ENCODE measurements around the gene PPP1R14C.

The PPP1R14C gene

GRCh38 chr6:150276937-150277742 is 134.3 kb downstream of the PPP1R14C start:
- H3K4me3 ChIP-seq (ENCODE audit: low read depth, low read length), result no peak overlapping the region
- DNase-seq (ENCODE audit: low read depth), result no peak

- DNase-seq (ENCODE audit: low read depth), result no peak
- no peak overlapping the region for H3K4me3 ChIP-seq (ENCODE audit: low read depth, low read length)
Measured at GRCh38 chr6:150279533-150279932, 136.7 kb downstream of the PPP1R14C start.

GRCh38 chr6:150280703-150281102 is 137.9 kb downstream of the PPP1R14C start:
- no peak for DNase-seq (ENCODE audit: low read depth)
- no peak overlapping the region for H3K4me3 ChIP-seq (ENCODE audit: low read depth, low read length)

GRCh38 chr6:150281767-150282166 is 138.9 kb downstream of the PPP1R14C start:
- DNase-seq (ENCODE audit: low read depth), result no peak
- no peak overlapping the region for H3K4me3 ChIP-seq (ENCODE audit: low read depth, low read length)

GRCh38 chr6:150282806-150283205 is 140.0 kb downstream of the PPP1R14C start:
- no peak for DNase-seq (ENCODE audit: low read depth)

GRCh38 chr6:150286460-150286859 is 143.6 kb downstream of the PPP1R14C start:
- H3K4me3 ChIP-seq (ENCODE audit: low read depth, low read length), result no peak overlapping the region
- DNase-seq (ENCODE audit: low read depth), result no peak

More at GRCh38 chr6:150282806-150283205, 140.0 kb downstream of the PPP1R14C start:
- no peak overlapping the region for H3K4me3 ChIP-seq (ENCODE audit: low read depth, low read length)

GRCh38 chr6:150286912-150287311 is 144.1 kb downstream of the PPP1R14C start:
- no peak overlapping the region for H3K4me3 ChIP-seq (ENCODE audit: low read depth, low read length)
- no peak for DNase-seq (ENCODE audit: low read depth)

GRCh38 chr6:150288456-150288855 is 145.6 kb downstream of the PPP1R14C start:
- DNase-seq (ENCODE audit: low read depth), result no peak
- no peak overlapping the region for H3K4me3 ChIP-seq (ENCODE audit: low read depth, low read length)

GRCh38 chr6:150289454-150290071 is 146.7 kb downstream of the PPP1R14C start:
- no peak overlapping the region for H3K4me3 ChIP-seq (ENCODE audit: low read depth, low read length)
- no peak for DNase-seq (ENCODE audit: low read depth)

- peak; percentile 74 for DNase-seq (ENCODE audit: low read depth)
Measured at GRCh38 chr6:150290429-150290828, 147.6 kb downstream of the PPP1R14C start.

GRCh38 chr6:150291968-150292710 is 149.3 kb downstream of the PPP1R14C start:
- no peak for DNase-seq (ENCODE audit: low read depth)
- H3K4me3 ChIP-seq (ENCODE audit: low read depth, low read length), result no peak overlapping the region

More at GRCh38 chr6:150290429-150290828, 147.6 kb downstream of the PPP1R14C start:
- H3K4me3 ChIP-seq (ENCODE audit: low read depth, low read length), result no peak overlapping the region

GRCh38 chr6:150293019-150293418 is 150.2 kb downstream of the PPP1R14C start:
- no peak overlapping the region for H3K4me3 ChIP-seq (ENCODE audit: low read depth, low read length)
- DNase-seq (ENCODE audit: low read depth), result no peak

- peak; percentile 65 for DNase-seq (ENCODE audit: low read depth)
- no peak overlapping the region for H3K4me3 ChIP-seq (ENCODE audit: low read depth, low read length)
Measured at GRCh38 chr6:150293423-150294173, 150.8 kb downstream of the PPP1R14C start.

GRCh38 chr6:150296890-150297289 is 154.0 kb downstream of the PPP1R14C start:
- no peak for DNase-seq (ENCODE audit: low read depth)
- no peak overlapping the region for H3K4me3 ChIP-seq (ENCODE audit: low read depth, low read length)

- no peak overlapping the region for H3K4me3 ChIP-seq (ENCODE audit: low read depth, low read length)
- DNase-seq (ENCODE audit: low read depth), result peak; percentile 87
Measured at GRCh38 chr6:150297327-150298029, 154.6 kb downstream of the PPP1R14C start.

- DNase-seq (ENCODE audit: low read depth), result no peak
- no peak overlapping the region for H3K4me3 ChIP-seq (ENCODE audit: low read depth, low read length)
Measured at GRCh38 chr6:150298030-150298380, 155.2 kb downstream of the PPP1R14C start.

- DNase-seq (ENCODE audit: low read depth), result no peak
Measured at GRCh38 chr6:150298676-150299075, 155.8 kb downstream of the PPP1R14C start.

More at GRCh38 chr6:150298676-150299075, 155.8 kb downstream of the PPP1R14C start:
- H3K4me3 ChIP-seq (ENCODE audit: low read depth, low read length), result no peak overlapping the region
